HG03025 (cell line): ENCODE data around the gene ROBO1.
"Not testable (repeated sequence)": the region's sequence is repeated elsewhere in the genome, so short reads cannot be mapped to it uniquely, and the experiment has no call there.

Source experiments
- ATAC-seq: cut with Tn5 transposase; IDR thresholded peaks from one replicate; pipeline ENCODE4 v1.9.1; 2021; ENCODE audit warnings: mild to moderate bottlenecking, moderate library complexity; ENCODE audit not compliant: unreplicated experiment, low FRiP score

ROBO1 gene

DNA sequence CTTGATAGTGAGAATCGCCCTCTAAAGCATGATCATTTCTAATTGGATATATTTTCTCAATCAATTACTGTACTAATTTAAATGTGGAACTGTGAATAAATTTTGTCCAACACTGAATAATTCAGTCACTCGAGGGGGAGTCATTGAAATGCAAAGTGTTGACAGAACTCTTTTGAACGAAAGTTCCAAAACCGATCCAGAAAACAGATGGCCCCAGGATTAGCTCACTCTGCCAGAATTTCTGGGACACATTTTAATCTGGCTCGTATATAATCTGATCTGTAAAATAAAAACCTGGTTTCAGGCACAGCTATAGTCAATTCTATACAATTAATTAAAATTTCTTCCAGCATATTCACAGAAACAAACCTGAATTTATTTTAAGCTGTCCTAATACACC is 580.4 kb downstream of the ROBO1 start:
- no peak for ATAC-seq

- ATAC-seq, result no peak
Observed at GRCh38 chr3:79184251-79184650, 583.5 kb downstream of the ROBO1 start.

- no peak for ATAC-seq
Observed at GRCh38 chr3:79183496-79183895, 584.3 kb downstream of the ROBO1 start.

GRCh38 chr3:79178471-79179180 is 589.2 kb downstream of the ROBO1 start:
- ATAC-seq, result no peak

- ATAC-seq, result no peak
Observed at GRCh38 chr3:79175870-79176269, 591.9 kb downstream of the ROBO1 start.

DNA sequence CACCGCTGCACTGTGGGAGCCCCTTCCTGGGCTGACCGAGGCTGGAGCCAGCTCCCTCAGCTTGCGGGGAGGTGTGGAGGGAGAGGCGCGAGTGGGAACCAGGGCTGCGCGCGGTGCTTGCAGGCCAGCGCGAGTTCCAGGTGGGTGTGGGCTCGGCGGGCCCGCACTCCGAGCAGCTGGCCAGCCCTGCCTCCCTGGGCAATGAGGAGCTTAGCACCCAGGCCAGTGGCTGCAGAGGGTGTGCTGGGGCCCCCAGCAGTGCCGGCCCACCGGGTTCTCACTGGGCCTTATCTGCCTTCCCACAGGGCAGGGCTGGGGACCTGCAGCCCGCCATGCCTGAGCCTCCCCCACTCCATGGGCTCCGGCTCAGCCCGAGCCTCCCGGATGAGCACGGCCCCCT is 594.5 kb downstream of the ROBO1 start:
- not testable (repeated sequence) for ATAC-seq

GRCh38 chr3:79172241-79172640 is 595.6 kb downstream of the ROBO1 start:
- ATAC-seq, result no peak

DNA sequence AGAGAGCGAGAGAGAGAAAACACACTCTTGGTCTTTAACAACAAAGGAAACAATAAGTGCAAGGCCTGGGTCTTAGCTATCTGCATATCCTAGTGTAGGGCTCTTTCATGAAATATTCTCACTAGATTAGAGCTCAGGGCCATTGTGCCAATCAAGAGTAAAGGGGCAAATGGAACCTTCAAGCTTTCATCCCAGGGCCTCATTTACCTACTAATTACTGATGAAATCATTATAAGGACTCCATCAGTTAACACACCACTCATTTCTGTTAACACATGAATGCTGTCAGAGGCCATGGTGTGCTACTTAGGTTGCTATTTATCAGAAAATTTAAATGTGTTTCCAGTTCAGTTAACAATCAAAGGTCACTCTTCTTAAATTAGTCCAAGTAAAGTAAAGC is 597.8 kb downstream of the ROBO1 start:
- ATAC-seq, result no peak

DNA sequence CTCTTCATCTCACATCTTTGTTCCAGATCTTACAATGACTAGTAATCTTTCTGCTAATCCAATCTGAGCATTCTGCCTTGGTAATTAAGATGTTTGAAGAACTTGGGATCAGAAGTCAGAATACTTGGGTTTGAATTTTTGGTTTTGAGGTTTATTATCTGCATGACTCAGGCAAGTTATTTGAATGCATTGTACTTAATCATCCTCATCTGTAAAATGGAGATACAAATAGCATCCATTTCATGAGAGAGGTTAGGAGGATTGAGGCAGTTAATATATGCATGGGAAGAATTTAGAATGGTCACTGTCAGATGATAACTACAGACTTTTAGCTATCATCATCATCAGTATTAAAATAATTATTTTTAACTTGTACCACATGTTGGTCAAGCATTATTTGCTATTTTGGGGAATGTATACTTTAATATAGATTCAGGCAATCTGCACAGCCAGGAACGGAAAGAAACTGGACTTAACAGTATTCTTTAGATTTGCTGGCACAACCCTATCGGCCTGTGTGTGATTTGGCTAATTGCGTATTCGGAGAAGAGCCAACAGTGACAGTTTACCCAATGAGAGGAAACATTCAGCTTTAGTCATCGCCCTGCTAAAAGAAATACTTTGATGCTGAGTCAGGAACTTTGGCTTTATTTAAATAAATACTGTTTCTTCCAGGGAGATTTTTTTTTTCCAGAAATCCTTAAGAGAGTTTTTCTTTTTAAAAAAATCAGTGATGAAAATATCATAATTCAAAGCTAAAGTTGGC is 600.0 kb downstream of the ROBO1 start:
- no peak for ATAC-seq

DNA sequence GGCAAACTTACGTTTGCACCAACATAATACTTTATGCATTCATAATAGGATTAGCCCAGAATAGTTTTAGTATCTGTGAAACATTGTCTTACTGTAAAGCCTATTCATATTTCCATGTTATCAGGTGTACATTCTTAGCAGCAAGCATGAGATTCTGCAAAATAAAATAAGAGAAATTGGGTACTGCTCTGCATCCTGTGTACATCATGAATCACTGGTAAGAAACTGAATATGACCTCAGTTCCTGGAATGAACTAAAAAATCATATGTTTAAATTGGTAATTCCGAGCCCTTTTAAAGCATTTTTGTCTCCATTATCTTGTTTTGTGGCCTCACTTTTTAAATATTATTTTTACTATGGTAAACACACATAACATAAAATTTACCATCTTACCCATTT is 605.1 kb downstream of the ROBO1 start:
- ATAC-seq, result no peak

DNA sequence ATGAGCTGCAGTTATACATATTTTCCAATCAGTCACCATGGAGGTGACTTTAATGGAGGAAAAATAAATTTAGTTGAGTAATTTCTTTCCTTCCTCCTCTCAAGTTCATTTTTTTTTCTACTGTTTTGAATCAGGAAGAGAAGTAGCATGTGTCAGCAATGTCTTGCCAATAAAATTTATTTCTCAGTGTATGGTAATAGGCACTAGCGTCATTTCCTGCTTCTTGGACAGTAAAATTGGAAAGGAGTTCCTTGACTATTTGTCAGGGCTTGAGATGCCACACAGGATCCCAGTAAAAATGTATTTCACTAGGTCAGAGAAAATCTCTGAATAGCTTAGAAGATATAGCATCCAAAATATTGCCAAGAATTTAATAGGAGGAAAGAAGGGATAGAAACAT is 605.9 kb downstream of the ROBO1 start:
- ATAC-seq, result no peak

GRCh38 chr3:79160421-79160820 is 607.4 kb downstream of the ROBO1 start:
- no peak for ATAC-seq

DNA sequence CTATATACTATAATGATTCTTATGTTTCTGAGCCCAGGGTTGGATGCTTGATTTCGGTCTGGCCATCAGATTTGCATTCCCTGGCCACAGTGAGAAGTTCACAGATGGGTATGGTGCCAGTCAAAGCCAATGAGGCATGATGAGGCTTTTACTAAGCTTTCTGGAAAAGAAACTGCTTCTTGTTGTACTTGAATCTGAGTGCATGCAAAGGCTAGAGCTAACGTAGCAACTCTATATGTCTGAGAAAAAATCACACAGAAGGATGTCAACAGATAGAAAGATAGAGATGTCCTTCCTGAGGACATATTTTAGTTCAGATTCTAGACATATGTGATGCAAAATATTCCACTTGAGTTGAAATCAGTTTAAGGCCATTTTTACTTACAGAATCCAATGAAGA is 608.1 kb downstream of the ROBO1 start:
- ATAC-seq, result no peak

DNA sequence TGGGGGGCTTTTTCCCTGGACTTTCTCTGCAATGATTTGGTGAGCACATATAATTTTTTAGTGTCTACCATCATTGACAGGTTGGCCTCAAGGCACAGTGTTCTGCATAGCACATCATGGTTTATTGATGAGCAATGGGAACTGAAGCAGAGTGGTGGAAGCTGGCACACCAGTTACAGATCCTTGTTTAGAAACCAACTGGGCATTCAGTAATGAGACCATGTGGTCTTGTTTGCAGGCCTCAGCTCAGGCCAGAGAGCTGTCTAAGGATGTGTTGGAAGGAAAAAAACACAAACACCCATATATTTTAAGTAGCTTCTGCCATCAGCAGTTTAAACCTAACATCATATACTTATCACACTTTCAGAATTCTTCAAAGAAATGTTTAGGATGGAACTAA is 610.6 kb downstream of the ROBO1 start:
- ATAC-seq, result no peak

DNA sequence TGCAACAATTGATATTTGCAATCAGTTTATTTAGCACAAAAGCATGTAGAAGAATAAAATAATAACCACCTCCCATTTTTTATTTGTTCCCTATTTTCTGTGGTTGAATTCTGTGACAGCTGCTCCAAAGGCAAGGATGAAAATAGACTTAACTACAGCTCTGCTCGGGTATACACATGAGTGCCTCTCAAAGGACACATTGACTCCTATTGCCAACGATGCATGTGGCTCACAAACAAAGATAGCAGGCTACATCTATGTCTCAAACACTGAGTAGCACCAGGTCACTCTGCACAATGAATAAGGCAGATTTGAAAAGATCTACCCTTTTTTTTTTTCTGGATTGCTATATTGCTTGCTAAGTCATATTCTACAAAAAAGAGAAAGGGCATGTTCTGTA is 612.9 kb downstream of the ROBO1 start:
- no peak for ATAC-seq

GRCh38 chr3:79148786-79149185 is 619.0 kb downstream of the ROBO1 start:
- no peak for ATAC-seq

- no peak for ATAC-seq
Observed at GRCh38 chr3:79146024-79146423, 621.8 kb downstream of the ROBO1 start.

DNA sequence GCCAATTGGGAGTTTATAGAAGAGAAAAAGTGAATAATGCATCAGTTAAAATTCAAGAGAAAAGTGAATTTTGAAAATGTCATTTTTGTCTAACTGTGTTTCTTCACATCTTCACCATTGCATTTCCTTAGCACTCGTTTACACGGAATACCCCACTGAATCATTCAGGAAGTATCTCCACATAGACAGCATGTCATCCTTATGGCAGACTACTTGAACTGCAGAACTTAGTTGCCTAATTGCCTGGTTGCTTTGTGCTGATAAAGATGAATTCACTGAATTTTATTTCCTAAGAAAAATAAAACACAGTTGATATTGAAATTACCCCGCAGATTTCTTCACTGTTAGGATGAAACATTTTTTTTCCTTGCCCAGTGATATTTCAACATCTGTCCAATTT is 627.1 kb downstream of the ROBO1 start:
- ATAC-seq, result no peak

GRCh38 chr3:79139395-79140068 is 628.3 kb downstream of the ROBO1 start:
- no peak for ATAC-seq

DNA sequence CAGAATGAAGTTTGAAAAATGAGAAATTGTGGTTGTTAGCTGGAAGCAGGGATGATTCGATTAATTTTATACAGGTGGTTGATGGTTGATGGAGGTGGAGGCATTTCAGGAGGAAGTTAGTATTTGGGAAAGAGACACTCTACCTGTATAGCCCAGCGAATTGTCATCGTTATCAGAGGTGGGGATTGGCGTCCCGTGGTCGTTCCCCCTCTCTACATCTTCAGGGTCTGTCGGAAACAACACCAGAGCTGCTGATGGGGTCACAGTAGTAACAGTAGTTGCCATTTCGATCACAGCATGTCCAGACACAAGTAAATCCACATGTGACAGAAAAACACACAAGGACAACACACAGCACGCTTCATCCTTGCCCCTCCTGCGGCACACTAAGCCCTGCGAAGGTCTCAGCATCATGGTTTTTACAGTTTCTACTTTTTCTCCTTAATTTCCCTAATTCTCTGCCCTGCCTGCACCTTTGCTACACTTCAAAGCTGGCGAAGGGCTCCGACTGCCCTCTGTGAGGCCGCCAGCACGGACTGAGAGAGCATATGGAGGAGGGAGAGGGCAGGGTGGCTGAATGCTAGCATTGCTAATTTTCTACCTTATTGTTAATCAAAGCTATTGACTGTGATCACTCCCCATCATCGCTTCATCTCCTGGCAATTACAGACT is 642.3 kb downstream of the ROBO1 start:
- ATAC-seq, result no peak

DNA sequence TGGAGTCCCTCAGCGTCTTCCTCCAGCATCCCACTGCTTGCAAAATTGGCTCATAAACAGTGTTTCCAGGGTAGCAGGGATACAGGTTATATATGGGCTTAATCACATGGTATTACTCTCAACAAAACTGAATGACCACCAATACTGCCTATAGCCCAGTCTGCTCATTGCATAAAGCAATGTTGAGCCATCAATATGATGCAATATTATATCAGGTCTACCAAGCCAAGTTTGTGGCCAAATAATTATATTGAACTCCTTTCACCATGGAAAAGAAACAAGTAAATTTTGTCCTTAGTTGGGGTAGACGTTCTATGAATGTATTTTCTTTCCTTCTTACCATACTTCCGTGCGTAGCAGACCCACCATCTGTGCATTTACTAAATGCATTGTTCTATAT is 652.3 kb downstream of the ROBO1 start:
- ATAC-seq, result no peak
